HG03095 (cell line): ENCODE results near the gene TMEM132C.

Source experiments
- ATAC-seq: cut with Tn5 transposase; IDR thresholded peaks from one replicate; pipeline ENCODE4 v1.9.1; 2021; ENCODE audit warnings: moderate library complexity; ENCODE audit not compliant: unreplicated experiment

Gene TMEM132C

GRCh38 chr12:128338386-128339125 lies 71.6 kb downstream of the TMEM132C start:
- ATAC-seq = no peak

GRCh38 chr12:128339126-128339520 lies 72.2 kb downstream of the TMEM132C start:
- no peak for ATAC-seq

GRCh38 chr12:128339631-128340030 lies 72.7 kb downstream of the TMEM132C start:
- no peak for ATAC-seq

DNA sequence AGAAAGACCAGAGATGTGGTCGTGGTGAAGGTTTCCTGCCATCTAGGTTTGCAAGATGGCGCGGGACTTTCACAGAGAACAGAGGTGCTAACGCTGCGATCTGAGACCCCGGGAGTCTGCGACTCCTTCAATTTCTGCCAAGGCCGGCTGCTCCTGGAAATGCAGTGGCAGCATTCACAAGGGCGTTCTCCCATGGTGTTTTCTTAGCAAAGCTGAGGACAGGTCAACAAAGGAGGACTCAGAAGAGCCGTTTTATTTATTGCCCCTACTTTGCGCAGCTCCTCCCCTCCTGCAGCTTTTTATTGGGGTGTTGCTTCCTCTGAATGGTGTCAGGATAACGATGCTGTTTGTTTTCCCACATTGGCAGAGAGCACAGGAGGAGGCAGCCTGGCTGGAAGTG lies 86.3 kb downstream of the TMEM132C start:
- no peak for ATAC-seq

GRCh38 chr12:128356547-128356946 lies 89.6 kb downstream of the TMEM132C start:
- ATAC-seq = no peak

GRCh38 chr12:128361400-128361995 lies 94.5 kb downstream of the TMEM132C start:
- no peak for ATAC-seq

GRCh38 chr12:128365032-128365431 lies 98.1 kb downstream of the TMEM132C start:
- ATAC-seq = no peak

DNA sequence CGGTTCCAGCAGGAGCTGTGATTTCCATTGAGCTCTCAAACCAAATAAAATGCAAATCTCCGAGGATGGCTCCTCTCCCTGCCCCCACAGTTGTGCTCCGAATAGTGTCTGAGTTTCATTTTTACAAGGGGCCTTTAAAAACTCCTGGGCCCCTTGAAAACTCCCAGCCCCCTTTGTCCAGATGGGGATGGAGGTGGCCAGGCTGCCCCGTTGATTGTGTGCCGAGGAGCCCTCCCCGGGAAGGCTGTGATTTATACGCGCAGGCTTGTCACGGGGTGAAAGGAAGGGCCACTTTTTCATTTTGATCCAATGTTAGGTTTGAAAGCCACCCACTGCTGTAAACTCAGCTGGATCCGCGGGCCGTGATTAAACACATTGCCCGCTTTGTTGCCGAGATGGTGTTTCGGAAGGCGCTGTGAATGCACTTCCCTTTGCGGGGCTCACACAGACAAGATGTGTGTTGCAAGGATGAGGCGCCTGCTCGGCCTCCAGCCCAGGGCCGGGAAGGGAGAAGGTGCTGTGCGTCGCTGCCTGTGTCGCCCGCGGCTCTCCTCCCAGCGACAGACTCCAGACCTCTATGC lies 98.8 kb downstream of the TMEM132C start:
- no peak for ATAC-seq

- ATAC-seq = no peak
Observed at GRCh38 chr12:128367961-128368360, 101.0 kb downstream of the TMEM132C start.

DNA sequence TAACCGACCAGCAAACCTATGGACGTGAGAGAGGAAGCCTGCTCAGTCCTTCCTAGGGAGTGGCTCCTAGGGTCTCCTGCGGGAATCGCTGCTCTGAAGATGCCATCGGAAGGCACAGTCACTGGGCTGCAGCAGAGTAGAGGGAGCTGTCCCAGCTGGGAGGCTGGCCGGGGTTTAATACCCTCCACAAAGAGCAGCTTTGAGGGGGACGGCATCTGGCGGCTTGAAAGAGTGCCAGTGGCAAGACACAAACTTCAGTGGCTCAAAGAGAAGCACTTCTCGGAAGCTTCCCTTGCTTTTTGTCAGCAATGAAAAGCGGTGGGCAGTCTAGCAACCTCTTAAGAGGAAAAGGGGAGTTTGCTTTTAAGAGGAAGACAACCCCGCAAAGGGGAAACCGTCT lies 114.6 kb downstream of the TMEM132C start:
- ATAC-seq = no peak

DNA sequence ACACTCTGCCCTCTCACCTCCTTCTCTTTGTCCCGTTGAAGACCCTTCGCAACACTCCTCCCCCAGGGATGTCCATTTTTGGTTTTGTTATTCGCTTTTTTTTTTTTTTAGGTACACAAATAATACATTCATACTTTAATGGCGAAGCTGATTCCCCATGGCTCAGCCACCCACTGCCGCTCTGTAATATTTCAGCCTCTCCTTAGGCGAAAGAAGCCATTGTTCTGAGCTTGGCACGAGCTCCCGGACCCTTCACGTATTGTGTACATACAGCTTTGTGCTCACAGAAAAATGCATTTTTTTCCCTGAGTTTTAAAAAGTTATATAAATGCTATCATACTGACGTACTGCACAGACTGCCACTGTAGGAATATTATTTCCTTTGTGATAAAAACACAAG lies 115.0 kb downstream of the TMEM132C start:
- ATAC-seq = no peak

GRCh38 chr12:128382946-128383345 lies 116.0 kb downstream of the TMEM132C start:
- no peak for ATAC-seq

DNA sequence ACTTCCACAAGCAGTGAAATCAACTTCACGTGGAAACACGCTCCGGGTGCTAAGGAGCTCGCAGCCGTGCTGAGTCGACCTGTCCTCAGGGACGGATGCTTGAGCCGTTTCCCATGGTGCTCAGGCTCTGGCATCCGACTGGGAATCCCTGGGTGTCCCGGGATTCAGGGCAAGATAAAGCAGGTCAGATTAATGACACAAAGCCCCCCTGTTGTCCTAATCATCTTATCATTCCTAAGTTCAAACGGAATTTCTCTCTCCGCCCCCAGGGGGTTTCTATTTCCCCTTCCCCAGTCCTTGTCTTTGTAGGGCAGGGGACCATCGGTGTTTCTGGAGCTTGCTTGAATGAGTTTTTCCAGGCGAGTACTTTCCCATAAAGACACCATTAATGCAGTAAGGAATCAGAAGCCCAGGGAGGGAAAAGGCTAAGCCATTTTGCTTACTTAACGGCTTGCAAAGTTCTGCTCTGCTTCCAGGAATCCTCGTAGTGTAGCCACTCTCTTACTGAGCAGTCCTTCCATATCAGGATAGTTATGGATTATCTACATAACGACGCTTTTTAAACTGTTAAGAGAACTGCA lies 116.5 kb downstream of the TMEM132C start:
- ATAC-seq = no peak

DNA sequence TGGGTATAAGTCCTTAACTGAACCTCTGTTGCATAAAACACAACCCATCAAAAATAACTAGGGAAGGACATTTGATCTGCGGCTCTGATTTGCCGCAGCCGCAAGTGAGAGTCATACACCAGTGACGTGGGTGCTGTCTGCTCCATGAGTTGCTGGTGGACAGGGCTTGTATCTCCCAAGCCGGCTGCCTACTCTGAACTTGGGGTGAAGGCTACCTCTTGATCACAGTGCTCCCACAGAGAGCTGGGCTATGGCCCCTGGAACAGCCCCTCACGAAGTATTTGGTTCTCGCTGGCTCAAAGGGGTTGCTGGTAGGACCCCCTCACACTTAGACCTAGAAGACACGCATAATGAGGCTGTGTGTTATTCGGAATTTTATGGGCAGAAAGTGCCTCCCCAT lies 118.8 kb downstream of the TMEM132C start:
- ATAC-seq = no peak

GRCh38 chr12:128387811-128388422 lies 120.9 kb downstream of the TMEM132C start:
- no peak for ATAC-seq

DNA sequence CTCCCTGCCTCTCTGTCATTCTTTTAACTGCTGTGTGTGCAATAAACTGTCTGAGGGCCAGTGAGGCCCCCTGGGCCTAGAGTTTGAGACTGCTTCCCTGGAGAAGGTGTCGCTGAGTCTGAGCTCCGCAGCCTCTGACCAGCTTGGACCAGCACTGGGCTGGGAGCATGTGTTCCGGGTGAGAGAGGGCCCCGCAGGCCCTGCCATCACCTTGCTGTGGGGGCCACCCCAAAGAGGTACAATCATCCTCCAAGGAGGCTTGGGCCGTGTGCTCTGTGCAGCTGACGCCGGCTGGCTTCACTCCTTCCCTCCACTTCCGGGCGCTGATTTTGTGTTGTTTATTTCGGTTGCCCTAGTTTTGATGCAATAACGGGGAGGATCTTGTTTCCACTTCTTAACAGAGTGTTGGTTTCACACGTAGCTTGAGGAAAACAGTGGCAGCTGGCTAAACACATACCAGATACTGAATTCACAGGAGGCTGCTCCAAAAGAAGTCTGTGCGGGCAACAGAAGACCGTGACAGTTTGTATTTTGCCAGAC lies 121.6 kb downstream of the TMEM132C start:
- no peak for ATAC-seq

- no peak for ATAC-seq
Observed at GRCh38 chr12:128393346-128393745, 126.4 kb downstream of the TMEM132C start.

DNA sequence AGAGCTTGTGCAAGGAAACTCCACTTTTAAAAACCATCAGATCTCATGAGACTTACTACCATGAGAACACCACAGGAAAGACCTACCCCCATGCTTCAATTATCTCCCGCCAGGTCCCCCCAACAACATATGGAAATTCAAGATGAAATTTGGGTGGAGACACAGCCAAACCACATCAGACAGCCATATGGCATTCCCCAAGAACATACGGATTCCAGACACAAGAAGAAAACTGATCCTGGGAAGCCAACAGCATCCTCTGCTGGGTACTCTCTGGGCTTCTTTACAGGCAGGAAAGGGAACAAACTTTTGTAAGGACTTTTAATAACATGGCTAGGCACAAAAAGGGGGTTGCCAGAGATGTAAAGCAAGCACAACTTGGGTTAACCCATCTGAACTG lies 127.2 kb downstream of the TMEM132C start:
- no peak for ATAC-seq

GRCh38 chr12:128399253-128399652 lies 132.3 kb downstream of the TMEM132C start:
- ATAC-seq = no peak

DNA sequence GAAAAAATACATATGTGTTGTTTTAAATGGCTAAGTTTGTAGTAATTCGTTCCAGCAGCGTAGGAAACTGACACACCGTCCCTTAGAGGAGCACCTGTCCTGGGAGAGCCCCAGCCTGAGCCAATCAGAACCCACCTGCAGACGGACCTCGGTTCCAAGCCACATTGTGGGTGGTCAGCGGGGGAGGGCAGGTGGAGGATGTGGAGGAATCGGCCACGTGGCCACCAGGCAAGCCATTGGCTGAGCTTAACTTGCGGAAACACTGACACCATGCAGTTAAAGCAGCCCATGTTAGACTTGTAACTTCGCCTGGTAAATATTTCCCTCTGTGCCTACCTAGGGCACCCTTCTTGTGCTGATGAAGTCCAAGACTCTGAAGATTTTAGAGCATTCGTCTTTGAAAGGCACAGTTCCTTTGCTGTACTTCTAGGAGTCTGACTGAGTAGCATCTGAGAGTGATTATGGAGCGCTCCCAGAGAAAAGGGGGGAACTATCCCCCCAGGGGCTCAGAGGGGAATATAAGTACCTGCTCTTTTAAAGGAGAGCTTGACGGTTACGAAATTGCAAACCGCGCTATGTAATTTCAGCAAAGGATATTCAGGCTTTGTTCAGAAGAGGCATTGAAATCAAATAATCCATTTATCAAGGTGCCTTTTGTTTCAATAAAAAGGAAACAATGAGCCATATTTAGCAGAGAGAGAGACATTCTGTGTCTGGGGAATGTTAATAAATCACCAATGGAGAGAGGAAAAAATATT lies 135.7 kb downstream of the TMEM132C start:
- ATAC-seq = no peak

DNA sequence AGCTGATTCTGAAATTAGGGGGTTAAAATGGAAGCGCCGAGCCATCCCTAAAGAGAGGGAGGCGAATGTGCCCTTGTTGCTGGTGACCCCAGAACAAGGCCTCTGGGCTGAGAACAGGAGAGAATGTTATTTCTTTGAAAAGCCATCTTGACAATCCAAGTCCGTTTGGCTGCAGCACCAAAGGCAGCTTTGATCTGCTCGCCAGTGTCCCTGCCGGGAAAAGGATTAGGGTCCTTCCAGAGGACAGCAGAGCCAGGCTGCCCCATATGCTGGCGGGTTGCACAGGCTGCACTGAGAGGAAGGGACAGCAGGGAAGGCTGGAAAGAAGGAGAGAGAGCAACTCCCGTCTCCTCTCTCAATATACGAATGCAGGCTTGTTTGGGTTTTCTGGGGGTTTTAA lies 141.7 kb downstream of the TMEM132C start:
- no peak for ATAC-seq
